ENCODE data around the gene ZNF630.
"Not testable (repeated sequence)": the region's sequence is repeated elsewhere in the genome, so short reads cannot be mapped to it uniquely, and the experiment has no call there.

The ZNF630 gene

GRCh38 chrX:48101443-48101842 is 30.0 kb upstream of the ZNF630 start:
- no peak overlapping the region for H3K9ac ChIP-seq (ENCODE audit: low read depth, low read length, poor library complexity, severe bottlenecking)
- no peaks in the 10 kb centered on the region for H3K4me1 ChIP-seq (ENCODE audit: insufficient read depth, low read length, poor library complexity, severe bottlenecking)
- TF ChIP-seq EZH2phosphoT487 (IDR thresholded peaks at IDR 0.05; ENCODE audit: borderline replicate concordance): no peak
- TF ChIP-seq, protein P1, sequence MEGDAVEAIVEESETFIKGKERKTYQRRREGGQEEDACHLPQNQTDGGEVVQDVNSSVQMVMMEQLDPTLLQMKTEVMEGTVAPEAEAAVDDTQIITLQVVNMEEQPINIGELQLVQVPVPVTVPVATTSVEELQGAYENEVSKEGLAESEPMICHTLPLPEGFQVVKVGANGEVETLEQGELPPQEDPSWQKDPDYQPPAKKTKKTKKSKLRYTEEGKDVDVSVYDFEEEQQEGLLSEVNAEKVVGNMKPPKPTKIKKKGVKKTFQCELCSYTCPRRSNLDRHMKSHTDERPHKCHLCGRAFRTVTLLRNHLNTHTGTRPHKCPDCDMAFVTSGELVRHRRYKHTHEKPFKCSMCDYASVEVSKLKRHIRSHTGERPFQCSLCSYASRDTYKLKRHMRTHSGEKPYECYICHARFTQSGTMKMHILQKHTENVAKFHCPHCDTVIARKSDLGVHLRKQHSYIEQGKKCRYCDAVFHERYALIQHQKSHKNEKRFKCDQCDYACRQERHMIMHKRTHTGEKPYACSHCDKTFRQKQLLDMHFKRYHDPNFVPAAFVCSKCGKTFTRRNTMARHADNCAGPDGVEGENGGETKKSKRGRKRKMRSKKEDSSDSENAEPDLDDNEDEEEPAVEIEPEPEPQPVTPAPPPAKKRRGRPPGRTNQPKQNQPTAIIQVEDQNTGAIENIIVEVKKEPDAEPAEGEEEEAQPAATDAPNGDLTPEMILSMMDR (conservative IDR thresholded peaks at IDR 0.05; ENCODE audit: low read length): no peak
- no peak overlapping the region for H3K4me2 ChIP-seq (ENCODE audit: low read depth, low read length, poor library complexity, severe bottlenecking)
- H3K79me2 ChIP-seq (ENCODE audit: insufficient read depth, low read length): no peaks in the 10 kb centered on the region
- no peaks in the 10 kb centered on the region for H3K36me3 ChIP-seq (ENCODE audit: insufficient read depth, low read length)
- no peaks in the 10 kb centered on the region for H3F3A ChIP-seq (ENCODE audit: low read depth)
- H3K27me3 ChIP-seq (ENCODE audit: insufficient read depth, low read length, poor library complexity, severe bottlenecking): no peaks in the 10 kb centered on the region
- no peak overlapping the region for H2AFZ ChIP-seq (ENCODE audit: low read length)
- no peaks in the 10 kb centered on the region for H3K9me2 ChIP-seq (replicated peaks; ENCODE audit: low read depth, low read length)
- H3K9me3 ChIP-seq (ENCODE audit: insufficient read depth, low read depth, low read length): no peaks in the 10 kb centered on the region
- no peak overlapping the region for H3K4me3 ChIP-seq (ENCODE audit: low read length, poor library complexity, severe bottlenecking)
- H4K20me1 ChIP-seq (ENCODE audit: insufficient read depth, low read length, poor library complexity, severe bottlenecking): no peaks in the 10 kb centered on the region

DNA sequence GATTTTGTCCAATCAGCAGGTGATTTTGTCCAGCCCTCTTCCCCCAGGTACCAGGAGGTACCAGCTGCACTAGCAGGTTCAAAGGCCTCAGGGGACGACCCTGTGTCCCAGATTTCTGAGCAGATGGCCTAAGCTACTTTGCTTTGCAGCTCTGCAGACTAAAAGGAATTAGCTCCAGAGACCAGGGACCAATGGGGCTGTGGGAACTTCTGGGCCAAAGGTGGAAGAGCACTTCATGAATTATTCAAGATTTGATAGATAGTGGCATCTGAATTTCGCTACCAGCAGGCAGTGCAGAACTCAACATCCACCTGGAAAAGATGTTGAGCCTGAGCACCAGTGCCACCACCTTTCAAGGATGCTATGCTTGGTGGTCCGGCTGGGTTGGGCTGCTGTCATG is 21.1 kb upstream of the ZNF630 start:
- not testable (repeated sequence) for H2AFZ ChIP-seq (ENCODE audit: low read length); H3K9ac ChIP-seq (ENCODE audit: low read depth, low read length, poor library complexity, severe bottlenecking); H3K9me3 ChIP-seq (ENCODE audit: insufficient read depth, low read depth, low read length); H3K4me1 ChIP-seq (ENCODE audit: insufficient read depth, low read length, poor library complexity, severe bottlenecking); H3K27me3 ChIP-seq (ENCODE audit: insufficient read depth, low read length, poor library complexity, severe bottlenecking); H4K20me1 ChIP-seq (ENCODE audit: insufficient read depth, low read length, poor library complexity, severe bottlenecking); H3K79me2 ChIP-seq (ENCODE audit: insufficient read depth, low read length); H3F3A ChIP-seq (ENCODE audit: low read depth); H3K4me3 ChIP-seq (ENCODE audit: low read length, poor library complexity, severe bottlenecking); H3K4me2 ChIP-seq (ENCODE audit: low read depth, low read length, poor library complexity, severe bottlenecking); H3K9me2 ChIP-seq (replicated peaks; ENCODE audit: low read depth, low read length); H3K36me3 ChIP-seq (ENCODE audit: insufficient read depth, low read length)

DNA sequence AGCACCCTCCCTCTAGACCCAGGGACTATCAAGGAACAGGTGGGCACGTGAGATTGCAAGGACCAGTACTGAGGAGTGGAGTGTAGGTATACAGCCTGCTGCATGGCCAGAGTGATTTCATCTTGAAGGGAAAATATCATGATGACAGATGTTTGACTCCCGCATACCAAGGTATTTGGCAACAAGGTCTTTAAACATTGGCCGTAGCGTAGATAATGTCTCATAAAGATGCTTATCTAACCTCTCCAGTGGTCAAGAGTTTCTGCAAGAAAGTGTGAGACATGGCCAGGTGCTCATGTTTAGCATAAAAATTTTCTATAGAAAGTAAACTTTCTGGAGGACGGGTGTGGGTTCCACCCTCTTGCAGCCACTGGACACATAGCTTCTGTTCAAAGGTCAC is 18.7 kb upstream of the ZNF630 start:
- H3K36me3 ChIP-seq (ENCODE audit: insufficient read depth, low read length): no peaks in the 10 kb centered on the region
- H3F3A ChIP-seq (ENCODE audit: low read depth): no peaks in the 10 kb centered on the region
- no peaks in the 10 kb centered on the region for H3K4me1 ChIP-seq (ENCODE audit: insufficient read depth, low read length, poor library complexity, severe bottlenecking)
- H3K27me3 ChIP-seq (ENCODE audit: insufficient read depth, low read length, poor library complexity, severe bottlenecking): no peaks in the 10 kb centered on the region
- no peaks in the 10 kb centered on the region for H3K9me3 ChIP-seq (ENCODE audit: insufficient read depth, low read depth, low read length)
- no peak overlapping the region for H3K4me2 ChIP-seq (ENCODE audit: low read depth, low read length, poor library complexity, severe bottlenecking)
- no peaks in the 10 kb centered on the region for H3K9me2 ChIP-seq (replicated peaks; ENCODE audit: low read depth, low read length)
- TF ChIP-seq, protein P1 (conservative IDR thresholded peaks at IDR 0.05; ENCODE audit: low read length): no peak
- no peak for TF ChIP-seq EZH2phosphoT487 (IDR thresholded peaks at IDR 0.05; ENCODE audit: borderline replicate concordance)
- no peaks in the 10 kb centered on the region for H3K79me2 ChIP-seq (ENCODE audit: insufficient read depth, low read length)
- H3K4me3 ChIP-seq (ENCODE audit: low read length, poor library complexity, severe bottlenecking): no peak overlapping the region
- no peaks in the 10 kb centered on the region for H4K20me1 ChIP-seq (ENCODE audit: insufficient read depth, low read length, poor library complexity, severe bottlenecking)
- H2AFZ ChIP-seq (ENCODE audit: low read length): no peak overlapping the region
- H3K9ac ChIP-seq (ENCODE audit: low read depth, low read length, poor library complexity, severe bottlenecking): no peak overlapping the region

DNA sequence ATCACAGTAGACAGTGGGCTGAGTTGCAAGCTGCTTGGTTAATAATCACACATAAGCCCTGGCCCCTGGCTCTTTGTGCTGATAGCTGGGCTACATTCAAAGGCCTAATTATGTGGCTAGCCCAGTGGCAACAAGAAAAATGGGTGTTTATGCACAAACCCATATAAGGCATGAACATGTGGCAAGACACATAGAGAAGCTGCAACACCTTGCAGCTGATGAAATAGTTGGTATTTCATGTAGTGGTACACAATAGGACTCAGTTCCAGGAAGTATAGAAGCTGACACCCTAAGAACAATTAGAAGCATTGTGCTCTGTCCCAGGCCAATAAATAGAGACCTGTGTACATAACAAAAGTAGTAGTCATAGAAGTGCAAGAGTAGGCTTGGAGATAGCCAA is 14.6 kb upstream of the ZNF630 start:
- Histone ChIP-seq H3K4me1 (ENCODE audit: insufficient read depth, low read length, poor library complexity, severe bottlenecking) (no peaks in the 10 kb centered on the region), H3F3A (ENCODE audit: low read depth) (no peaks in the 10 kb centered on the region), H3K9me3 (ENCODE audit: insufficient read depth, low read depth, low read length) (no peaks in the 10 kb centered on the region), H3K79me2 (ENCODE audit: insufficient read depth, low read length) (no peaks in the 10 kb centered on the region), H4K20me1 (ENCODE audit: insufficient read depth, low read length, poor library complexity, severe bottlenecking) (no peaks in the 10 kb centered on the region), H3K4me3 (ENCODE audit: low read length, poor library complexity, severe bottlenecking) (no peak overlapping the region), H3K27me3 (ENCODE audit: insufficient read depth, low read length, poor library complexity, severe bottlenecking) (no peaks in the 10 kb centered on the region), H3K9me2 (replicated peaks; ENCODE audit: low read depth, low read length) (no peaks in the 10 kb centered on the region), H2AFZ (ENCODE audit: low read length) (no peak overlapping the region), H3K9ac (ENCODE audit: low read depth, low read length, poor library complexity, severe bottlenecking) (no peak overlapping the region), H3K4me2 (ENCODE audit: low read depth, low read length, poor library complexity, severe bottlenecking) (no peak overlapping the region), H3K36me3 (ENCODE audit: insufficient read depth, low read length) (no peaks in the 10 kb centered on the region)
- no peak for TF ChIP-seq EZH2phosphoT487 (IDR thresholded peaks at IDR 0.05; ENCODE audit: borderline replicate concordance)
- TF ChIP-seq, protein P1 (conservative IDR thresholded peaks at IDR 0.05; ENCODE audit: low read length): no peak

All from Loucy (cell line).